ENCODE measurements around the gene LRMDA.

- TF ChIP-seq CTCF (IDR thresholded peaks at IDR 0.05) (no peak), POLR2AphosphoS5 (IDR thresholded peaks at IDR 0.05) (no peak)
Measured at GRCh38 chr10:75440271-75440793, 8.9 kb downstream of the LRMDA start.
